WI38 (cell line): ENCODE measurements around the gene ZNF513.
"Not testable (repeated sequence)": the region's sequence is repeated elsewhere in the genome, so short reads cannot be mapped to it uniquely, and the experiment has no call there.

Source experiments
- H3K4me3 ChIP-seq: 2 replicates; pipeline ENCODE4 v1.5.1; 2011; ENCODE audit warnings: low read depth, mild to moderate bottlenecking, control low read depth, low read length
- TF ChIP-seq, protein P1 (sequence below): IDR thresholded peaks from 2 replicates; pipeline ENCODE4 v1.5.1; 2012; ENCODE audit warnings: low read depth, mild to moderate bottlenecking, control low read depth, low read length

Gene ZNF513

DNA sequence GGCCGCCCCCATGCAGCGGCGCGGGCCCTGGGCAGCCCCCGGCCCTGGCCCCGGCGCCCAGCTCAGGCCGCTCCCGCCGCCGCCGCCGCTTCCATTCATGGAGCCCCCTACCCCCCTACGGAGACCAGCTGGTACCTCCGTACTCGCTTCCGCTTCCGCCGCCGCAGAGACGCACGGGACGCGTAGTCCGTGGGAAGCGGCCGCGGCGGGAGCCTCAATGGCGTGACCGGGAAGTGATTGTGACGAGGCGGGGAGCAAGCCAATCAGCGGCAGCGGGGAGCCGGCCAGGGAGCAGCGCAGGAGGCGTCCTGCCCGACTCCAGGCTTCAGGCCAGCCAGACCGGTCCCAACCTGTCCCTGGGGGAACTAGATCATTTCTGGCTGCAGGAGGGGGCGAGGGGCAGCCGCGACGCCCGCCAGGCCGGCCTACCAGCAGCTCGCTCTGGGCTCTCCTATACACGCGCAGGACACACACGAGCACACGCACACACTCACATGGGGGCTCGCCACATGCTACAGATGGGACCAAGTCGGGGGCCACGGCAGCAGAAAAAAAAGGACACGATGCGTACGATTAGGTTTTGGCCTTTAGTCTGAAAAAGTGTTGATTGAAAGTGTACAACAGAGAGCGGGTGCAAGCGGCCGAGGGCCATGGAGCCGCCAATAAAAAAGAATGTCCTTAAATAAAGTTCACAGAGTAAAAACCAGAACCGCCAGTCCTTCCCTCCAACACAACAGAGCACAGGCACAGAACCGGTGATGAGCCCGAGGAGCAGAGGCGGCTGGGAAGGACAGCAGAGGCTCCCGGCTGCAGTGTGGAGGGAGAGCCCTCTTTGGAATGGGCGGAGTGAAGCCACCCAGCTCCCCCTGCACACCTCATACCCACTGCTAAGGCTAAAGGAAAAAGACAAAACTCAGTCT lies at the start of gene ZNF513:
ZNF513 (minus strand) TSS at position 109 of the 920 bp plus-strand sequence. CDS start 208 bp downstream, outside the sequence.
- H3K4me3 ChIP-seq, result peak within 1 kb of the TSS; percentile 69
- TF ChIP-seq, protein P1, sequence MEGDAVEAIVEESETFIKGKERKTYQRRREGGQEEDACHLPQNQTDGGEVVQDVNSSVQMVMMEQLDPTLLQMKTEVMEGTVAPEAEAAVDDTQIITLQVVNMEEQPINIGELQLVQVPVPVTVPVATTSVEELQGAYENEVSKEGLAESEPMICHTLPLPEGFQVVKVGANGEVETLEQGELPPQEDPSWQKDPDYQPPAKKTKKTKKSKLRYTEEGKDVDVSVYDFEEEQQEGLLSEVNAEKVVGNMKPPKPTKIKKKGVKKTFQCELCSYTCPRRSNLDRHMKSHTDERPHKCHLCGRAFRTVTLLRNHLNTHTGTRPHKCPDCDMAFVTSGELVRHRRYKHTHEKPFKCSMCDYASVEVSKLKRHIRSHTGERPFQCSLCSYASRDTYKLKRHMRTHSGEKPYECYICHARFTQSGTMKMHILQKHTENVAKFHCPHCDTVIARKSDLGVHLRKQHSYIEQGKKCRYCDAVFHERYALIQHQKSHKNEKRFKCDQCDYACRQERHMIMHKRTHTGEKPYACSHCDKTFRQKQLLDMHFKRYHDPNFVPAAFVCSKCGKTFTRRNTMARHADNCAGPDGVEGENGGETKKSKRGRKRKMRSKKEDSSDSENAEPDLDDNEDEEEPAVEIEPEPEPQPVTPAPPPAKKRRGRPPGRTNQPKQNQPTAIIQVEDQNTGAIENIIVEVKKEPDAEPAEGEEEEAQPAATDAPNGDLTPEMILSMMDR, result no peak

GRCh38 chr2:27428978-27429541 lies 48.5 kb upstream of the ZNF513 start:
- peak overlapping the region; percentile 89 for H3K4me3 ChIP-seq
- TF ChIP-seq, protein P1, result no peak

DNA sequence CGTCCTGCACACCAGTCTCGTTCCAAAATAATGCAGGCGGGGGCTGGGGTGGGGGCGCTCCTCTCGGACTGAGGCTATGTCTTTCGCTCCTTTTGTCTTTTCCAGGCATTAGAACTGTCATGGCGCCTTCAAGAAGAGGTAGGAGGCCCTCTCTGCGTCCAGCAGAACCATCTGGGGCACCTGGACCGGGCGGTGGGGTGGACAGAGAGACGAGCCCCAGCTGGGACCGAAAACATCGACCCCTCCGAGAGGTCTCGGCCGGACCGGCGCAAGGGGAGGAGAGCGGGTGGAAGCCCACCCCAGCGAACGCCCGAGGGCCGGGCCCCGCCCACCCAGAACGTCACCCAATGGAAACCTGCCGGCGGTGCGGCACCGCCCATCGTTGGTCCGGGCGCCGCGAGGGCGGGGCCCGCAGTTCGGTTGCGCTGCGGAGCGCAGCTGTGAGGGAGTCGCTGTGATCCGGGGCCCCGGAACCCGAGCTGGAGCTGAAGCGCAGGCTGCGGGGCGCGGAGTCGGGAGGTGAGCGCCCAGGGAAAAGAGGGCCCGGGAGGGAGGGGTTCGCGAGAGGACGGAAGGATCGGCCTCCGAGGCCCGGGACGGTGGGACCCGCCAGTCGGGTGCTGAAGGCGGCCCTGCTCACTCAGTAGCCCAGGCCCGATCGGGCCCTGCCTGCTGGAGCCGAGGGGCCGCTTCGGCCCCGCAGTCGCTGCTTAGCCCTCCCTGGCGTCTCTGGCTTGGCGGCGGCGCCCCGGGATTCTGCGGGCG lies 47.9 kb upstream of the ZNF513 start, which contains the start of gene NRBP1:
NRBP1 (plus strand) TSS at position 419 of the 765 bp plus-strand sequence. CDS start 4,643 bp downstream, outside the sequence.
- H3K4me3 ChIP-seq, result peak within 1 kb of the TSS; percentile 89
- TF ChIP-seq, protein P1, result no peak

DNA sequence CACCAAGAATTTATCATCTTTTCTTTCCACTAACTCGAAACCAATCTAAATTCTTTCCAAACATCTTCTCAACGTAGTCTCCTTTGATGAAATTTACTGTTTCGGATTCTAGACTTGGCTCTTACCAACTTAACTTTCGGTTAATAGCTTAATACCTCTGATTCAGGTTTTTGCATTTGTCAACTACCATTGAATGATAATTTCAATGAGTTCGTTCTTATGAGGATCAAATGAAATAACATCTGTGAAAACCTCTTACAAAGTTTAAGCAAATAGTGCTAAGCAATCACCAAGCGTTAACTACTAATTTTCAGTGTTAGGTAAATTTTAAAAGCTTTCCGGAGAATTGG lies 47.3 kb upstream of the ZNF513 start:
- TF ChIP-seq, protein P1, result no peak
- H3K4me3 ChIP-seq, result peak overlapping the region; percentile 89

GRCh38 chr2:27425039-27425438 lies 44.5 kb upstream of the ZNF513 start:
- H3K4me3 ChIP-seq, result not testable (repeated sequence)

DNA sequence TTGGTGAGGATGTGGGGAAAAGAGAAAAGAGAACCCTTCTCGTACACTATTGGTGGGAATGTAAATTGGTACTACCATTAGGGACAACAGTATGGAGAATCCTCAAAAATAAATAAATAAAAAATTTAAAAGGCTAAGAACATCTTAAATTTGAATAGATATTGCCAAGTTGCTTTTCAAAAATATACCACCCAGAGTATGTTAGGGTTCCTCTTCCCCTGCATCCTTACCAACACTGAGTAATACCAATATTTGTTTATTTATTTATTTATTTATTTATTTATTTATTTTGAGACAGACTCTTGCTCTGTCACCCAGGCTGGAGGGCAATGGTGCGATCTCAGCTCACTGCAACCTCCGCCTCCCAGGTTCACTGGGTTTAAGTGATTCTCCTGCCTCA lies 42.4 kb upstream of the ZNF513 start:
- no peak overlapping the region for H3K4me3 ChIP-seq
- TF ChIP-seq, protein P1, result no peak

GRCh38 chr2:27421660-27422250 lies 41.2 kb upstream of the ZNF513 start:
- H3K4me3 ChIP-seq, result no peak overlapping the region
- TF ChIP-seq, protein P1, result no peak
